ENCODE data around the gene CD83. TPM values are rescaled to one million over a fixed set of nuclear protein-coding genes. Genes with fewer than 3 reads are reported as not detected.

CD83 gene
- total and polyA plus RNA-seq, 2 donors (not counting 1 experiment from before 2014, with no cell fraction given), result 320 to 332 TPM

GRCh38 chr6:14128012-14128411 is 10.4 kb downstream of the CD83 start:
- WGBS (ENCODE audit: insufficient coverage), result 75% methylated on average over 1 of the region's 4 CpGs
- Mint-ChIP-seq H3K27me3 (no peaks in the 10 kb centered on the region), H3K4me3 (peak overlapping the region; percentile 82), H3K27ac (peak overlapping the region; percentile 80), H3K9me3 (ENCODE audit: insufficient read depth) (no peaks in the 10 kb centered on the region), H3K4me1 (peaks cover 96% of the 10 kb centered on the region)
- intact Hi-C loops (cut with micrococcal nuclease), result no loop called here
- Histone ChIP-seq H3K36me3 (replicated peaks in 1 of 2; ENCODE audit: control extremely low read depth in 1 of 2, control insufficient read depth in 1 of 2, extremely low read depth in 1 of 2, insufficient read depth in 2 of 2, low read length in 1 of 2) (peaks cover 8 to 79% of the 10 kb centered on the region in 2 experiments), H3K4me2 (replicated peaks; ENCODE audit: low read depth, low read length, poor library complexity, severe bottlenecking) (peak overlapping the region; percentile 80), H3K4me3 (ENCODE audit: control extremely low read depth in 1 of 5, extremely low read depth in 1 of 5, insufficient read depth in 1 of 5, low read depth in 2 of 5, low read length in 4 of 5) (no peak overlapping the region), H3K4me1 (ENCODE audit: control insufficient read depth in 2 of 2, insufficient read depth in 2 of 2, low read length in 2 of 2) (peaks cover 84 to 91% of the 10 kb centered on the region in 2 donors), H4K20me1 (ENCODE audit: control insufficient read depth, insufficient read depth, low read length, poor library complexity, severe bottlenecking) (peaks cover 92% of the 10 kb centered on the region), H3K79me2 (ENCODE audit: control insufficient read depth, insufficient read depth, low read length) (peaks cover 100% of the 10 kb centered on the region), H2AFZ (ENCODE audit: insufficient read depth, low read depth, low read length, poor library complexity, severe bottlenecking) (no peak overlapping the region), H3K9me3 (ENCODE audit: control extremely low read depth in 1 of 3, control insufficient read depth in 2 of 3, insufficient read depth in 1 of 3, low read length in 2 of 3) (no peaks in the 10 kb centered on the region), H3K9ac (ENCODE audit: low read length) (no peak overlapping the region), H3K27ac (ENCODE audit: low read length in 2 of 2) (peak overlapping the region in 1 of 2 donors; percentile 43), H3K27me3 (replicated peaks in 1 of 4; ENCODE audit: control extremely low read depth in 1 of 4, control insufficient read depth in 3 of 4, insufficient read depth in 4 of 4, low read length in 3 of 4) (no peaks in the 10 kb centered on the region)
- CTCF ChIA-PET, result interaction anchor here (0.9 to 6.4 kb wide), 6 partner anchors 9 to 219 kb away, joined by 3 to 56 read pairs (median 20); partner anchors contain the start of gene CD83
- TF ChIP-seq EZH2 (IDR thresholded peaks at IDR 0.05; ENCODE audit: borderline replicate concordance, insufficient read depth, low read depth, low read length, poor library complexity, severe bottlenecking), result no peak
- TF ChIP-seq CTCF (IDR thresholded peaks at IDR 0.05), result no peak
- POLR2A ChIA-PET, result interaction anchor here (2.8 kb wide), 1 partner anchor 33 kb away, joined by 11 read pairs; no protein-coding TSS in a partner anchor
- DNase-seq (peak; percentile 59), ATAC-seq (ENCODE audit: low read depth) (no peak)

GRCh38 chr6:14128746-14129145 is 11.2 kb downstream of the CD83 start:
- Histone ChIP-seq H4K20me1 (ENCODE audit: control insufficient read depth, insufficient read depth, low read length, poor library complexity, severe bottlenecking) (peaks cover 98% of the 10 kb centered on the region), H3K4me3 (ENCODE audit: control extremely low read depth in 1 of 5, extremely low read depth in 1 of 5, insufficient read depth in 1 of 5, low read depth in 2 of 5, low read length in 4 of 5) (peak overlapping the region in 2 of 5 experiments; percentile 15 to 19), H3K4me2 (replicated peaks; ENCODE audit: low read depth, low read length, poor library complexity, severe bottlenecking) (peak overlapping the region; percentile 80), H3K9me3 (ENCODE audit: control extremely low read depth in 1 of 3, control insufficient read depth in 2 of 3, insufficient read depth in 1 of 3, low read length in 2 of 3) (no peaks in the 10 kb centered on the region), H3K36me3 (replicated peaks in 1 of 2; ENCODE audit: control extremely low read depth in 1 of 2, control insufficient read depth in 1 of 2, extremely low read depth in 1 of 2, insufficient read depth in 2 of 2, low read length in 1 of 2) (peaks cover 8 to 86% of the 10 kb centered on the region in 2 experiments), H3K27me3 (replicated peaks in 1 of 4; ENCODE audit: control extremely low read depth in 1 of 4, control insufficient read depth in 3 of 4, insufficient read depth in 4 of 4, low read length in 3 of 4) (no peaks in the 10 kb centered on the region), H3K4me1 (ENCODE audit: control insufficient read depth in 2 of 2, insufficient read depth in 2 of 2, low read length in 2 of 2) (peaks cover 84 to 91% of the 10 kb centered on the region in 2 donors), H3K79me2 (ENCODE audit: control insufficient read depth, insufficient read depth, low read length) (peaks cover 100% of the 10 kb centered on the region), H2AFZ (ENCODE audit: insufficient read depth, low read depth, low read length, poor library complexity, severe bottlenecking) (no peak overlapping the region), H3K27ac (ENCODE audit: low read length in 2 of 2) (peak overlapping the region; percentile 17 to 43), H3K9ac (ENCODE audit: low read length) (peak overlapping the region; percentile 9)
- peak; percentile 50 for DNase-seq
- Mint-ChIP-seq H3K27me3 (no peaks in the 10 kb centered on the region), H3K9me3 (ENCODE audit: insufficient read depth) (no peaks in the 10 kb centered on the region), H3K4me3 (peak overlapping the region; percentile 82), H3K4me1 (peaks cover 96% of the 10 kb centered on the region), H3K27ac (peak overlapping the region; percentile 80)
- CTCF ChIA-PET, result interaction anchor here (0.6 to 6.4 kb wide), 12 partner anchors 10 to 1312 kb away, joined by 3 to 56 read pairs (median 6); partner anchors contain the start of gene CD83
- intact Hi-C loops (cut with micrococcal nuclease), result no loop called here
- POLR2A ChIA-PET, result no interaction called here
- no peak for TF ChIP-seq EZH2 (IDR thresholded peaks at IDR 0.05; ENCODE audit: borderline replicate concordance, insufficient read depth, low read depth, low read length, poor library complexity, severe bottlenecking)
- TF ChIP-seq CTCF (IDR thresholded peaks at IDR 0.05), result no peak
- ATAC-seq (ENCODE audit: low read depth), result no peak
- WGBS (ENCODE audit: insufficient coverage), result 54% methylated on average over 3 of the region's 4 CpGs

Data from B cell (primary cell).